Measurements from ENCODE around the gene MYO19. TPM values are rescaled to one million over a fixed set of nuclear protein-coding genes. Genes with fewer than 3 reads are reported as not detected.

MYO19 gene
- total and polyA plus RNA-seq, 9 of the 15 experiments (the other 6 are each of a cell fraction or from before 2014, with no cell fraction given) = 21.6 to 176 (median 129) TPM

GRCh38 chr17:36534840-36535668, at the start of gene MYO19, which contains the start of gene PIGW (continued):
- TF ChIP-seq, protein P1, sequence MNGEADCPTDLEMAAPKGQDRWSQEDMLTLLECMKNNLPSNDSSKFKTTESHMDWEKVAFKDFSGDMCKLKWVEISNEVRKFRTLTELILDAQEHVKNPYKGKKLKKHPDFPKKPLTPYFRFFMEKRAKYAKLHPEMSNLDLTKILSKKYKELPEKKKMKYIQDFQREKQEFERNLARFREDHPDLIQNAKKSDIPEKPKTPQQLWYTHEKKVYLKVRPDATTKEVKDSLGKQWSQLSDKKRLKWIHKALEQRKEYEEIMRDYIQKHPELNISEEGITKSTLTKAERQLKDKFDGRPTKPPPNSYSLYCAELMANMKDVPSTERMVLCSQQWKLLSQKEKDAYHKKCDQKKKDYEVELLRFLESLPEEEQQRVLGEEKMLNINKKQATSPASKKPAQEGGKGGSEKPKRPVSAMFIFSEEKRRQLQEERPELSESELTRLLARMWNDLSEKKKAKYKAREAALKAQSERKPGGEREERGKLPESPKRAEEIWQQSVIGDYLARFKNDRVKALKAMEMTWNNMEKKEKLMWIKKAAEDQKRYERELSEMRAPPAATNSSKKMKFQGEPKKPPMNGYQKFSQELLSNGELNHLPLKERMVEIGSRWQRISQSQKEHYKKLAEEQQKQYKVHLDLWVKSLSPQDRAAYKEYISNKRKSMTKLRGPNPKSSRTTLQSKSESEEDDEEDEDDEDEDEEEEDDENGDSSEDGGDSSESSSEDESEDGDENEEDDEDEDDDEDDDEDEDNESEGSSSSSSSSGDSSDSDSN (IDR thresholded peaks at IDR 0.05; ENCODE audit: borderline replicate concordance in 1 of 2, low read depth in 2 of 2, low read length in 2 of 2) = no peak
- TF ChIP-seq GABPB2 (CRISPR knock-in tag; conservative IDR thresholded peaks at IDR 0.05) (no peak), ZZZ3 (IDR thresholded peaks at IDR 0.05) (no peak), HSF4 (CRISPR knock-in tag; IDR thresholded peaks at IDR 0.05; ENCODE audit: borderline replicate concordance) (no peak), TAF1 (IDR thresholded peaks at IDR 0.05; ENCODE audit: control insufficient read depth, extremely low read depth, insufficient read depth, low read length, severe bottlenecking) (peak; percentile 92), HDAC6 (IDR thresholded peaks at IDR 0.05; ENCODE audit: low read depth, low read length) (no peak), ZNF274 (IDR thresholded peaks at IDR 0.05; ENCODE audit: borderline replicate concordance, low read depth, low read length) (no peak; the same call in 1 of the 2 replicates), PHB2 (IDR thresholded peaks at IDR 0.05; ENCODE audit: low read depth) (no peak), GTF2A2 (tag; IDR thresholded peaks at IDR 0.05) (no peak), SIX5 (IDR thresholded peaks at IDR 0.05; ENCODE audit: borderline replicate concordance in 1 of 2, insufficient read depth in 1 of 2, low read depth in 1 of 2, low read length in 2 of 2) (peak in 1 of 2 experiments; percentile 7; a peak in 1 of 4 replicates), ELK3 (CRISPR knock-in tag; IDR thresholded peaks at IDR 0.05) (no peak), TGIF2 (CRISPR knock-in tag; IDR thresholded peaks at IDR 0.05) (no peak), HOXB6 (CRISPR knock-in tag; IDR thresholded peaks at IDR 0.05; ENCODE audit: borderline replicate concordance) (no peak), POLR2B (IDR thresholded peaks at IDR 0.05; ENCODE audit: low read depth, partially characterized antibody) (peak; percentile 73), DNMT1 (IDR thresholded peaks at IDR 0.05) (no peak), SOX6 (IDR thresholded peaks at IDR 0.05) (no peak; the same call in 1 of the 2 replicates), PRMT5 (CRISPR knock-in tag; IDR thresholded peaks at IDR 0.05) (no peak), RAD21 (CRISPR knock-in tag; conservative IDR thresholded peaks at IDR 0.05 in 1 of 2, IDR thresholded peaks at IDR 0.05 in 1 of 2) (0 out of 4 replicates have a peak, but pooled peaks of 1 of the 2 experiments have one; percentile 4), NFE2L1 (tag; IDR thresholded peaks at IDR 0.05; ENCODE audit: borderline replicate concordance, low read depth) (no peak), NEUROD1 (IDR thresholded peaks at IDR 0.05; ENCODE audit: borderline replicate concordance, low read depth, low read length, partially characterized antibody) (peak; percentile 64), RFX5 (IDR thresholded peaks at IDR 0.05; ENCODE audit: low read depth, low read length) (no peak)
- TF ChIP-seq, protein P2, sequence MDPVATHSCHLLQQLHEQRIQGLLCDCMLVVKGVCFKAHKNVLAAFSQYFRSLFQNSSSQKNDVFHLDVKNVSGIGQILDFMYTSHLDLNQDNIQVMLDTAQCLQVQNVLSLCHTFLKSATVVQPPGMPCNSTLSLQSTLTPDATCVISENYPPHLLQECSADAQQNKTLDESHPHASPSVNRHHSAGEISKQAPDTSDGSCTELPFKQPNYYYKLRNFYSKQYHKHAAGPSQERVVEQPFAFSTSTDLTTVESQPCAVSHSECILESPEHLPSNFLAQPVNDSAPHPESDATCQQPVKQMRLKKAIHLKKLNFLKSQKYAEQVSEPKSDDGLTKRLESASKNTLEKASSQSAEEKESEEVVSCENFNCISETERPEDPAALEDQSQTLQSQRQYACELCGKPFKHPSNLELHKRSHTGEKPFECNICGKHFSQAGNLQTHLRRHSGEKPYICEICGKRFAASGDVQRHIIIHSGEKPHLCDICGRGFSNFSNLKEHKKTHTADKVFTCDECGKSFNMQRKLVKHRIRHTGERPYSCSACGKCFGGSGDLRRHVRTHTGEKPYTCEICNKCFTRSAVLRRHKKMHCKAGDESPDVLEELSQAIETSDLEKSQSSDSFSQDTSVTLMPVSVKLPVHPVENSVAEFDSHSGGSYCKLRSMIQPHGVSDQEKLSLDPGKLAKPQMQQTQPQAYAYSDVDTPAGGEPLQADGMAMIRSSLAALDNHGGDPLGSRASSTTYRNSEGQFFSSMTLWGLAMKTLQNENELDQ (CRISPR knock-in tag; IDR thresholded peaks at IDR 0.05; ENCODE audit: borderline replicate concordance) = no peak

All from K562 (cell line).